Bronchial epithelial cell (primary cell): Measurements from ENCODE around the gene HBG1. TPM values are rescaled to one million over a fixed set of nuclear protein-coding genes. Genes with fewer than 3 reads are reported as not detected.

Experiments
- DNase-seq: peaks from one replicate; pipeline ENCODE4 v3.0.0-alpha.2; 2010; ENCODE audit warnings: low read depth
- FAIRE-seq: peaks from 2 replicates; lab custom pipeline; 2011; peaks lifted over from hg19 to GRCh38; lab: Jason Lieb, UNC
- H3K27me3 ChIP-seq: 2 replicates; pipeline ENCODE4 v1.5.1; 2011; ENCODE audit warnings: low read length; ENCODE audit not compliant: control insufficient read depth, insufficient read depth
- H3K36me3 ChIP-seq: 2 replicates; pipeline ENCODE4 v1.5.1; 2011; ENCODE audit warnings: low read length; ENCODE audit not compliant: control insufficient read depth, insufficient read depth
- H3K4me3 ChIP-seq: 2 replicates; pipeline ENCODE4 v1.5.1; 2011; ENCODE audit warnings: mild to moderate bottlenecking, low read depth, low read length, control low read depth
- total RNA-seq: library from RNA; depleted of rRNA; stranded (reverse); fragments of >200 nt; gene quantifications from 2 replicates; pipeline ENCODE4 v1.2.1, GENCODE V29; 2014
- TF ChIP-seq, protein P1 (sequence below): IDR thresholded peaks from 2 replicates; pipeline ENCODE4 v1.5.1; 2011; ENCODE audit warnings: mild to moderate bottlenecking, moderate library complexity, low read length, control low read depth, inconsistent platforms; ENCODE audit not compliant: insufficient read depth, severe bottlenecking

Gene HBG1
- total RNA-seq, 1 donor from 2014 or later: not detected

DNA sequence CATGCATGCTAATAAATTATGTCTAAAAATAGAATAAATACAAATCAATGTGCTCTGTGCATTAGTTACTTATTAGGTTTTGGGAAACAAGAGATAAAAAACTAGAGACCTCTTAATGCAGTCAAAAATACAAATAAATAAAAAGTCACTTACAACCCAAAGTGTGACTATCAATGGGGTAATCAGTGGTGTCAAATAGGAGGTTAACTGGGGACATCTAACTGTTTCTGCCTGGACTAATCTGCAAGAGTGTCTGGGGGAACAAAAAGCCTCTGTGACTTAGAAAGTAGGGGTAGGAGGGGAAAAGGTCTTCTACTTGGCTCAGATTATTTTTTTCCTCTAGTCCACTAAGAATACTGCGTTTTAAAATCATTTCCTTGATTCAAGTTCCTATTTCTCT, 22.0 kb downstream of the HBG1 start:
- no peaks in the 10 kb centered on the region for H3K36me3 ChIP-seq
- FAIRE-seq (no peak), DNase-seq (no peak)
- TF ChIP-seq, protein P1, sequence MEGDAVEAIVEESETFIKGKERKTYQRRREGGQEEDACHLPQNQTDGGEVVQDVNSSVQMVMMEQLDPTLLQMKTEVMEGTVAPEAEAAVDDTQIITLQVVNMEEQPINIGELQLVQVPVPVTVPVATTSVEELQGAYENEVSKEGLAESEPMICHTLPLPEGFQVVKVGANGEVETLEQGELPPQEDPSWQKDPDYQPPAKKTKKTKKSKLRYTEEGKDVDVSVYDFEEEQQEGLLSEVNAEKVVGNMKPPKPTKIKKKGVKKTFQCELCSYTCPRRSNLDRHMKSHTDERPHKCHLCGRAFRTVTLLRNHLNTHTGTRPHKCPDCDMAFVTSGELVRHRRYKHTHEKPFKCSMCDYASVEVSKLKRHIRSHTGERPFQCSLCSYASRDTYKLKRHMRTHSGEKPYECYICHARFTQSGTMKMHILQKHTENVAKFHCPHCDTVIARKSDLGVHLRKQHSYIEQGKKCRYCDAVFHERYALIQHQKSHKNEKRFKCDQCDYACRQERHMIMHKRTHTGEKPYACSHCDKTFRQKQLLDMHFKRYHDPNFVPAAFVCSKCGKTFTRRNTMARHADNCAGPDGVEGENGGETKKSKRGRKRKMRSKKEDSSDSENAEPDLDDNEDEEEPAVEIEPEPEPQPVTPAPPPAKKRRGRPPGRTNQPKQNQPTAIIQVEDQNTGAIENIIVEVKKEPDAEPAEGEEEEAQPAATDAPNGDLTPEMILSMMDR: no peak
- H3K27me3 ChIP-seq: no peaks in the 10 kb centered on the region
- no peak overlapping the region for H3K4me3 ChIP-seq

- Histone ChIP-seq H3K36me3 (no peaks in the 10 kb centered on the region), H3K4me3 (no peak within 1 kb of the TSS), H3K27me3 (no peaks in the 10 kb centered on the region)
- no peak for DNase-seq
- TF ChIP-seq, protein P1: no peak
- FAIRE-seq: peak; percentile 62
Observed at GRCh38 chr11:5226732-5227310, 22.8 kb downstream of the HBG1 start, which contains the start of gene HBB. HBB (minus strand) TSS chr11:5227071; CDS start chr11:5227021, 50 bp downstream.

GRCh38 chr11:5225480-5225871, 24.2 kb downstream of the HBG1 start:
- no peak overlapping the region for H3K4me3 ChIP-seq
- H3K36me3 ChIP-seq: no peaks in the 10 kb centered on the region
- DNase-seq (no peak), FAIRE-seq (no peak)
- no peaks in the 10 kb centered on the region for H3K27me3 ChIP-seq
- TF ChIP-seq, protein P1: no peak

DNA sequence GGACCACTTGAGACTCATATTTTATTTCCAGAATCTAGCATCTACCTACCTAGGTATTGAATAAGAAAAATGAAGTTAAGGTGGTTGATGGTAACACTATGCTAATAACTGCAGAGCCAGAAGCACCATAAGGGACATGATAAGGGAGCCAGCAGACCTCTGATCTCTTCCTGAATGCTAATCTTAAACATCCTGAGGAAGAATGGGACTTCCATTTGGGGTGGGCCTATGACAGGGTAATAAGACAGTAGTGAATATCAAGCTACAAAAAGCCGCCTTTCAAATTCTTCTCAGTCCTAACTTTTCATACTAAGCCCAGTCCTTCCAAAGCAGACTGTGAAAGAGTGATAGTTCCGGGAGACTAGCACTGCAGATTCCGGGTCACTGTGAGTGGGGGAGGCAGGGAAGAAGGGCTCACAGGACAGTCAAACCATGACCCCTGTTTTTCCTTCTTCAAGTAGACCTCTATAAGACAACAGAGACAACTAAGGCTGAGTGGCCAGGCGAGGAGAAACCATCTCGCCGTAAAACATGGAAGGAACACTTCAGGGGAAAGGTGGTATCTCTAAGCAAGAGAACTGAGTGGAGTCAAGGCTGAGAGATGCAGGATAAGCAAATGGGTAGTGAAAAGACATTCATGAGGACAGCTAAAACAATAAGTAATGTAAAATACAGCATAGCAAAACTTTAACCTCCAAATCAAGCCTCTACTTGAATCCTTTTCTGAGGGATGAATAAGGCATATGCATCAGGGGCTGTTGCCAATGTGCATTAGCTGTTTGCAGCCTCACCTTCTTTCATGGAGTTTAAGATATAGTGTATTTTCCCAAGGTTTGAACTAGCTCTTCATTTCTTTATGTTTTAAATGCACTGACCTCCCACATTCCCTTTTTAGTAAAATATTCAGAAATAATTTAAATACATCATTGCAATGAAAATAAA, 24.8 kb downstream of the HBG1 start:
- no peak overlapping the region for H3K4me3 ChIP-seq
- TF ChIP-seq, protein P1: no peak
- H3K36me3 ChIP-seq: no peaks in the 10 kb centered on the region
- DNase-seq (no peak), FAIRE-seq (no peak)
- H3K27me3 ChIP-seq: no peaks in the 10 kb centered on the region

DNA sequence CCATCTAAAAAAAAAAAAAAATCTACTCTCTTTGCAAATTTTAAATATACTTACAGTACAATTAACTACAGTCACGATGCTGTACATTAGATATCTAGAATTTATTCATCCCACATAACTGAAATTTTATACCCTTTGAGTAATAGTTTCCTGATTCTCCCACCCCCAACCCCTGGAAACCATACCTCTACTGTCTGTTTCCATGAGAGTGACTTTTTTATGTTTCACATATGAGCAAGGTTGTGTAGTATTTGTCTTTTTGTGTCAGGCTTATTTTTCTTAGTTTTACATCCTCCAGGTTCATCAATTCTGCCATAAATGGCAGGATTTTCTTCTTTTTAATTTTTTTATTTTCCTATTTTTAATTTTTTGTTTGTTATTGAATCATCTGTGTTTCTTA, 26.0 kb downstream of the HBG1 start:
- TF ChIP-seq, protein P1: no peak
- Histone ChIP-seq H3K4me3 (no peak overlapping the region), H3K27me3 (no peaks in the 10 kb centered on the region), H3K36me3 (no peaks in the 10 kb centered on the region)
- no peak for FAIRE-seq
- no peak for DNase-seq
